HG03520 (cell line): Measurements from ENCODE around the gene TOM1L2.
"Not testable (repeated sequence)": the region's sequence is repeated elsewhere in the genome, so short reads cannot be mapped to it uniquely, and the experiment has no call there.

Experiments used
- ATAC-seq: cut with Tn5 transposase; IDR thresholded peaks from one replicate; pipeline ENCODE4 v1.9.1; 2021; ENCODE audit warnings: mild to moderate bottlenecking, moderate library complexity; ENCODE audit not compliant: unreplicated experiment

Gene TOM1L2

GRCh38 chr17:17811381-17812210, 160.6 kb downstream of the TOM1L2 start:
- no peak for ATAC-seq

GRCh38 chr17:17810895-17811248, 161.3 kb downstream of the TOM1L2 start:
- no peak for ATAC-seq

- no peak for ATAC-seq
These were observed 161.9 kb downstream of the TOM1L2 start for GRCh38 chr17:17810084-17810894.

- ATAC-seq: no peak
These were observed 162.6 kb downstream of the TOM1L2 start for GRCh38 chr17:17809531-17810083.

DNA sequence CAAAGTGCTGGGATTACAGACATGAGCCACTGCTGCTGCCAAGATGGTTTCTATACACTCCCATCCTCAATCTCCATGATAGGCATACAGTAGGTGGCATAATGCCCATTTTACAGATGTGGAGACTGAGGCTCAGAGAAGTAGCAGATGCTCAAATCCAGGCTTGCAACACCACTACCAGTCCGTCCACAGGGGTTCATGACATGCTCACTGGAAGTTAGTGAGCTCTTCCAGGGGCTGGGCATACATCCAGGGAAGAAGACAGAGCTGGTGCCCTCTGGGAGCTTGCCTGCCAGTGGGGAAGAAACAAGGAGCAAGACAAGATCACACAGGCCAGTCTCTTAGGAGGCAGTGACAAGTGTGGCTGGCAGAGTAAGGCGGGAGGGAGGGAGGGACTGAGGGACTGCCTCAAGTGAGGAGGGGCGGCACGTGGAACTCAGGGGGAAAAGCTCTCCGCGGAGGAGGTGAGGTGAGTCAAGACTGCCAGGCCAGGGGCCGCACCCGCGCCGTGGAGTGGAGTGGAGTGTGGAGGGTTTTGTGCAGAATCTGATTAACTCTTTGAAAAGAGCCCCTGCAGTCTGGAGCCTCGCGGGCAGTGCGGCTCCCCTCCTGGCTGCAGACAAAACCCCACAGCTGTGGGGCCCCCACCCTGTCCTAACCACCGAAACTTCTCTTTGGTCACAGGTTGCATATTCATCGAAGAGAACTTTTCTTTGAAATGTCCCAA, 163.3 kb downstream of the TOM1L2 start:
- ATAC-seq: no peak

DNA sequence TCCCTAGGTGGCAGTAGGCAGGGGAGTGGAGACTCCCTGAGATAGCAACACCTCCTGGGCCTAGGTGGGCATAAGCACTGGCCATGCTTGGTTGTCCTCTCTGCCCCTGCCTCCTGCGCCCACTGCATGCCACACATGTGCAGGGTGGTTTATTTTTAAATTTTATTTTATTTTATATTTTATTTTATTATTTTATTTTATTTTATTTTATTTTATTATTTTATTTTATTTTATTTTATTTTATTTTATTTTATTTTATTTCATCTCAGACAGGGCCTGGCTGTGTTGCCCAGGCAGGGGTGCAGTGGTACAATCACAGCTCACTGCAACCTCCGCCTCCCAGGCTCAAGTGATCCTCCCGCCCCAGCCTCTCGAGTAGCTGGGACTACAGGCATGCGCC, 164.0 kb downstream of the TOM1L2 start:
- ATAC-seq: not testable (repeated sequence)

GRCh38 chr17:17807440-17807839, 164.8 kb downstream of the TOM1L2 start:
- ATAC-seq: no peak

DNA sequence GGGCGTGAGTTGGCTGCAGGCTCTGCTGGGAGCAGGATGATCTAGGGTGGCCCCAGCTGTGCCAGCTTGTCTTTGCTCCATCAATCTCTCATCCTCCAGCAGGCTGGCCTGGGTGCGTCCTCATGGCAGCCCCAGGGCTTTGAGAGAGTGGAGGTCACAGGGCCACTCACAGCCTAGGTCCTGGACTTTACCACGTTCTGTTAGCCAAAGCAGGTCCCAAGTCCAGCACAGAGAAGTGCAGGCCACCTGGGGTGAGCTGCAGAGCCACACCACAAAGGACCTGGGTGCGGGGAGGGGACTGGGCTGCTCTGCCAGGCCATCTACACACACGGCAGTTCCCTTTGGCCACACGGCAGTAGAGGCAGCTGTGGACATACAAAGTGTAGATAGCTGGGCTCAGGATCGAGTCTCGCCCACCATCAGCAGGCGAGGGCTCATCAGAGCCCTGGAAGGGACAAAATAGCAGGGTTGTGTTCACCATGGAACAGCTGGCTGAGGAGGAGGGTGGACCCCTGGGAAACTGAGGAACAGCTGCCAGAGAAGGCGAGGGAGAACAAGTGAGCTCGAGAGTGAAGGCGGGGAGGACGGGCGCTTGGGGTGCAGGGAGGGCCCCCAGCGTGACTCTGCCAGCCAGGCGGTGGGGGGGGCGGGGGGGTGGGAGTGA, 165.5 kb downstream of the TOM1L2 start:
- ATAC-seq: no peak

GRCh38 chr17:17806035-17806434, 166.2 kb downstream of the TOM1L2 start:
- no peak for ATAC-seq

- ATAC-seq: no peak
These were observed 166.6 kb downstream of the TOM1L2 start for GRCh38 chr17:17805575-17805974.

DNA sequence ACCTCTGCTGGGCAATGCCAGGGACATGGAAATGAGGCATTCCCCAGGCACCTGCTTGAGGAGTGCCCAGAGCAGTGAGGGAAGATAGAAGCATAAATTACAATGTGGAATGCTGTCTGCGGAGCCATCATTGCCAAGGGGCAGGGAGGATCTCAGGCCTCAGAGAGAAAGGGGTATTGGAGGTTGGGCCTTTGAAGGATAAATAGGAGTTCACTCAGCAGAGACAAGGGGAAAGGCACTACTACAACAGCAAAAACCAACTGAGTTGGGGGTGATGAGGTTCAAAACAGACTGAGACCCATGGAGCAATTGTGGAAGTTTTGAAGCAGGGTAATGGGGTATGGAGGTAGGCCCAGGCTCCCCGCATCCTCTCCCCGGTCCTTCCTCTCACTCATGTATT, 168.2 kb downstream of the TOM1L2 start:
- ATAC-seq: no peak

GRCh38 chr17:17801800-17802481, 170.3 kb downstream of the TOM1L2 start:
- no peak for ATAC-seq

GRCh38 chr17:17800504-17801021, 171.6 kb downstream of the TOM1L2 start:
- ATAC-seq: no peak

- ATAC-seq: no peak
These were observed 173.5 kb downstream of the TOM1L2 start for GRCh38 chr17:17798573-17799255.

DNA sequence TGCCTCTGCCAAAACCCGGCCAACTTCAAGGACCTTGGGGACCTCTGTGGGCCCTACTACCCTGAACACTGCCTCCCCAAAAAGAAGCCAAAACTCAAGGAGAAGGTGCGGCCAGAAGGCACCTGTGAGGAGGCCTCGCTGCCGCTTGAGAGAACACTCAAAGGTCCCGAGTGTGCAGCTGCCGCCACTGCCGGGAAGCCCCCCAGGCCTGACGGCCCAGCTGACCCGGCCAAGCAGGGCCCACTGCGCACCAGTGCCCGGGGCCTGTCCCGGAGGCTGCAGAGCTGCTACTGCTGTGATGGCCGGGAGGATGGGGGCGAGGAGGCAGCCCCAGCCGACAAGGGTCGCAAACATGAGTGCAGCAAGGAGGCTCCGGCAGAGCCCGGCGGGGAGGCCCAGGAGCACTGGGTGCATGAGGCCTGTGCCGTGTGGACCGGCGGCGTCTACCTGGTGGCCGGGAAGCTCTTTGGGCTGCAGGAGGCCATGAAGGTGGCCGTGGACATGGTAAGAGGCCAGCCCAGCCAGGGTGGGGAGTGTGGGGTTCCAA, 174.1 kb downstream of the TOM1L2 start:
- ATAC-seq: no peak

DNA sequence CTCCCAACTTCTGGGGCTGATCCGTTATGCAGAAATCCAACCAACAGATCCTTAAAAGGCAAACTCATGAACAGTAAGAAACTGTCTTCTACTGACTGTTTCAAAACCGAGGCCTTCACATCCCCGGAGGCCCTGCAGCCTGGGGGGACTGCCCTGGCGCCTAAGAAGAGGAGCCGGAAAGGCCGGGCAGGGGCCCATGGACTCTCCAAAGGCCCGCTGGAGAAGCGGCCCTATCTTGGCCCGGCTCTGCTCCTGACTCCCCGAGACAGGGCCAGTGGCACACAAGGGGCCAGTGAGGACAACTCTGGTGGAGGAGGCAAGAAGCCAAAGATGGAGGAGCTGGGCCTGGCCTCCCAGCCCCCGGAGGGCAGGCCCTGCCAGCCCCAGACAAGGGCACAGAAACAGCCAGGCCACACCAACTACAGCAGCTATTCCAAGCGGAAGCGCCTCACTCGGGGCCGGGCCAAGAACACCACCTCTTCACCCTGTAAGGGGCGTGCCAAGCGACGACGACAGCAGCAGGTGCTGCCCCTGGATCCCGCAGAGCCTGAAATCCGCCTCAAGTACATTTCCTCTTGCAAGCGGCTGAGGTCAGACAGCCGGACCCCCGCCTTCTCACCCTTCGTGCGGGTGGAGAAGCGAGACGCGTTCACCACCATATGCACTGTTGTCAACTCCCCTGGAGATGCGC, 174.9 kb downstream of the TOM1L2 start:
- ATAC-seq: no peak

DNA sequence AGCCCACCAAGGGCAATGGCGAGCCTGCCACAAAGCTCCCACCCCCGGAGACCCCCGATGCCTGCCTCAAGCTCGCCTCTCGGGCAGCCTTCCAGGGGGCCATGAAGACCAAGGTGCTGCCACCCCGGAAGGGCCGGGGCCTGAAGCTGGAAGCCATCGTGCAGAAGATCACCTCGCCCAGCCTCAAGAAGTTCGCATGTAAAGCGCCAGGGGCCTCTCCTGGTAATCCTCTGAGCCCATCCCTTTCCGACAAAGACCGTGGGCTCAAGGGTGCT, 175.5 kb downstream of the TOM1L2 start:
- no peak for ATAC-seq

GRCh38 chr17:17795946-17796786, 176.0 kb downstream of the TOM1L2 start:
- no peak for ATAC-seq
